Naive thymus-derived CD4-positive, alpha-beta T cell (primary cell): Measurements from ENCODE around the gene BCL11B. TPM values are rescaled to one million over a fixed set of nuclear protein-coding genes. Genes with fewer than 3 reads are reported as not detected.

Experiments
- ATAC-seq: fragments of 150-1000 bp; cut with Tn5 transposase; 2 replicates; pipeline ENCODE4 v1.10.0; 2021; ENCODE audit warnings: mild to moderate bottlenecking, moderate library complexity
- CTCF ChIA-PET: fragments of 350-600 bp; sonication (Branson Sonifier 250); formaldehyde crosslinking; loops from one replicate; lab custom pipeline; 2021; ENCODE audit warnings: antibody characterized with exemption; lab: Charles Lee
- POLR2A ChIA-PET: fragments of 350-600 bp; sonication (Branson Sonifier 250); formaldehyde crosslinking; loops from one replicate; lab custom pipeline; 2021; ENCODE audit warnings: antibody characterized with exemption, inconsistent platforms; lab: Charles Lee
- DNase-seq, 9 donors: peaks; one replicate each; pipeline versions ENCODE4 v3.0.0 to v3.0.0-alpha.2; 2020 to 2022; ENCODE audit warnings: mixed read lengths in 1 of 9
- H3K27ac ChIP-seq: one replicate; pipeline ENCODE4 v1.7.0; 2013; ENCODE audit warnings: mild to moderate bottlenecking, low read depth, low read length, moderate library complexity
- H3K27me3 ChIP-seq, 2 donors: one replicate each; pipeline ENCODE4 v1.7.0; 2013; ENCODE audit warnings: low read length in 2 of 2, mild to moderate bottlenecking in 2 of 2, moderate library complexity in 2 of 2; ENCODE audit not compliant: control insufficient read depth in 2 of 2, insufficient read depth in 2 of 2
- H3K36me3 ChIP-seq, 3 experiments: 1 replicate in 2 of 3; 2 replicates in 1 of 3; pipeline ENCODE4 v1.7.0; 2013; ENCODE audit warnings: low read length in 3 of 3, mild to moderate bottlenecking in 3 of 3, moderate library complexity in 1 of 3; ENCODE audit not compliant: insufficient read depth in 3 of 3, control insufficient read depth in 2 of 3
- H3K4me1 ChIP-seq, 2 donors: one replicate each; pipeline ENCODE4 v1.7.0; 2013; ENCODE audit warnings: low read length in 2 of 2, mild to moderate bottlenecking in 2 of 2, moderate library complexity in 1 of 2; ENCODE audit not compliant: control insufficient read depth in 2 of 2, insufficient read depth in 2 of 2
- H3K4me3 ChIP-seq: 2 replicates; pipeline ENCODE4 v1.7.0; 2013; ENCODE audit warnings: mild to moderate bottlenecking, low read length
- H3K9me3 ChIP-seq, 3 experiments: 1 replicate in 2 of 3; 2 replicates in 1 of 3; pipeline ENCODE4 v1.7.0; 2013; ENCODE audit warnings: low read length in 3 of 3; ENCODE audit not compliant: control insufficient read depth in 2 of 3
- H3K27ac Mint-ChIP-seq, 9 donors: one replicate each; pipeline ENCODE4 v1.8.0; 2020 to 2022; ENCODE audit warnings: mixed read lengths in 9 of 9, mild to moderate bottlenecking in 8 of 9, moderate library complexity in 5 of 9, inconsistent platforms in 2 of 9
- H3K27me3 Mint-ChIP-seq, 5 donors: one replicate each; pipeline ENCODE4 v1.8.0; 2021 to 2022; ENCODE audit warnings: mixed read lengths in 5 of 5, mild to moderate bottlenecking in 1 of 5
- H3K36me3 Mint-ChIP-seq, 5 donors: one replicate each; pipeline ENCODE4 v1.8.0; 2020 to 2022; ENCODE audit warnings: mixed read lengths in 5 of 5, mild to moderate bottlenecking in 3 of 5, inconsistent platforms in 1 of 5
- H3K4me1 Mint-ChIP-seq, 7 donors: one replicate each; pipeline ENCODE4 v1.8.0; 2020 to 2022; ENCODE audit warnings: mixed read lengths in 7 of 7, mild to moderate bottlenecking in 3 of 7, inconsistent platforms in 1 of 7
- H3K4me3 Mint-ChIP-seq, 10 donors: one replicate each; pipeline ENCODE4 v1.8.0; 2020 to 2022; ENCODE audit warnings: mild to moderate bottlenecking in 10 of 10, mixed read lengths in 10 of 10, moderate library complexity in 6 of 10, inconsistent platforms in 2 of 10
- H3K9me3 Mint-ChIP-seq, 11 donors: one replicate each; pipeline ENCODE4 v1.8.0; 2020 to 2022; ENCODE audit warnings: mixed read lengths in 11 of 11, mild to moderate bottlenecking in 4 of 11, inconsistent platforms in 1 of 11, moderate library complexity in 1 of 11
- intact Hi-C, 2 donors: fragments of 100-400 bp; cut with micrococcal nuclease; formaldehyde crosslinking; loops; one replicate each; pipeline ENCODE4 v1.15.1; 2023
- polyA plus RNA-seq, 2 donors: library from polyadenylated mRNA; unstranded; fragments of 300-500 nt; fragmentation: Illumina TruSeq; gene quantifications; one replicate each; pipeline ENCODE4 v1.2.3, GENCODE V29; 2021
- total RNA-seq, 6 experiments: library from RNA in 5 of 6; stranded (reverse) in 5 of 6; gene quantifications; 1 replicate in 5 of 6; 2 replicates in 1 of 6; pipeline ENCODE4 v1.2.3 and lab custom pipeline; 2021 to 2026

Gene BCL11B
- total and polyA plus RNA-seq, 7 experiments from 2014 or later = 10.9 to 269 (median 145) TPM

DNA sequence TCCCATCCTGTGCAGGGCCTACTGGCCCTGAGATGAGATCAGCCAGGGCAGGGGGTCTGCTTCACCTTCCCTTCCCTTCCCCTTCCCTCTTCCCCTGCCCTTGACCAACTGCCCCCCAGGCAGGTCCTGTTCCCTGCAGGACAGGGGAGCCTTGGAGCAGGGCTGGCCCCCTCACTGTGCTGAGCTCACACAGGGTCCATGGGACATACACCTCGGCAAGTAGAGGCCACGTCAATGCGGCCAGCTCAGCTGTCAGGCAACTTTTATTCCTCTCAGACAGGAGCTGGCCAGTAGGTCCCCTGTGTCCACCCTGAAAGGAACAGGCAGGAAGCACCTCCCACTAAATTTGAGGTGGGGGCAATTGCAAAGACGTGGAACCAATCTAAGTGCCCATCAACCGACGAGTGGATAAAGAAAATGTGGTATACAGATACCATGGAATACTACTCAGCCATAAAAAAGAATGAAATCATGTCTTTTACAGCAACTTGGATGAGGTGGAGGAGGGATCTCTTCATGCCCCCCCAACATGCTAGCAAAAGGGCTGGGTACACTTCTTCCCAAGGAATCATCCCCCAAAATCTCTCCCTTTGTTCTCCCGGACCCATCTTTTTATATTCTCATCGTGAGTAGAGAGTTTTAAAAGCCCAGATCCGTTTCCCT is 148.7 kb downstream of the BCL11B start:
- DNase-seq (no peak), ATAC-seq (no peak)
- Mint-ChIP-seq H3K36me3 (peaks cover 0 to 9% (median 0%) of the 10 kb centered on the region in 5 donors), H3K9me3 (no peaks in the 10 kb centered on the region), H3K4me1 (peaks cover 3 to 25% (median 21%) of the 10 kb centered on the region in 7 donors), H3K27ac (peak overlapping the region in 1 of 9 donors; percentile 33), H3K4me3 (no peak overlapping the region), H3K27me3 (peaks cover 0 to 16% (median 4%) of the 10 kb centered on the region in 5 donors)
- H3K9me3 ChIP-seq = no peaks in the 10 kb centered on the region
- no peaks in the 10 kb centered on the region for H3K36me3 ChIP-seq
- intact Hi-C loops = no loop called here
- ChIA-PET CTCF (no interaction called here), POLR2A (no interaction called here)
- no peak overlapping the region for H3K4me3 ChIP-seq
- H3K27me3 ChIP-seq = no peaks in the 10 kb centered on the region
- H3K27ac ChIP-seq = no peak overlapping the region
- peaks cover 0 to 6% of the 10 kb centered on the region in 2 donors for H3K4me1 ChIP-seq

DNA sequence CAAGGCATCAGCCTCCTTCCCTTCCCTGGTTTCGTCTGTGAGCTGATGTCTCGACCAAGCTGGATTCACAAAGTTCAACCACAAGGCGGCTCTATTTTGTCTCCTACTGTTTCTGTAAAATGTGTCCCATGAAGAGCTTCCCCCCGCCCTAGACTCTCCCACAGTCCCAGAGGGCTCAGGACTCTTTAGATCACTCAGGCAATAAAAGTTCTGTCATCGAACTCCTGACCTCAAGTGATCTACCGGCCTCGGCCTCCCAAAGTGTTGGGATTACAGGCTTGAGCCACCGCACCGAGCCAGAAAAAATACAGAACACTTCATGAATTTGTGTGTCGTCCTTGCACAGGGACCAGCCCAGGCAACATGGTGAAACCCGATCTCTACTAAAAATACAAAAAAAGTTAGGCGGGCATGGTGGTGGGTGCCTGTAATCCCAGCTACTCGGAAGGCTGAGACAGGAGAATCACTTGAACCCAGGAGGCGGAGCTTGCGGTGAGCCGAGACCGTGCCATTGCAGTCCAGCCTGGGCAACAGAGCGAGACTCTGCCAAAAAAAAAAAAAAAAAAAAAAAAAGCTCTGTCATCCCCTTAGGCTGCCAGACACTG is 149.4 kb downstream of the BCL11B start:
- Mint-ChIP-seq H3K9me3 (no peaks in the 10 kb centered on the region), H3K36me3 (peaks cover 0 to 9% (median 0%) of the 10 kb centered on the region in 5 donors), H3K4me1 (peaks cover 6 to 27% (median 24%) of the 10 kb centered on the region in 7 donors), H3K27ac (no peak overlapping the region), H3K4me3 (no peak overlapping the region), H3K27me3 (peaks cover 0 to 23% (median 4%) of the 10 kb centered on the region in 5 donors)
- peaks cover 0 to 8% of the 10 kb centered on the region in 2 donors for H3K4me1 ChIP-seq
- ATAC-seq = no peak
- H3K27ac ChIP-seq = no peak overlapping the region
- DNase-seq = no peak
- ChIA-PET CTCF (no interaction called here), POLR2A (no interaction called here)
- no peaks in the 10 kb centered on the region for H3K27me3 ChIP-seq
- intact Hi-C loops = no loop called here
- H3K36me3 ChIP-seq = no peaks in the 10 kb centered on the region
- no peak overlapping the region for H3K4me3 ChIP-seq
- no peaks in the 10 kb centered on the region for H3K9me3 ChIP-seq

DNA sequence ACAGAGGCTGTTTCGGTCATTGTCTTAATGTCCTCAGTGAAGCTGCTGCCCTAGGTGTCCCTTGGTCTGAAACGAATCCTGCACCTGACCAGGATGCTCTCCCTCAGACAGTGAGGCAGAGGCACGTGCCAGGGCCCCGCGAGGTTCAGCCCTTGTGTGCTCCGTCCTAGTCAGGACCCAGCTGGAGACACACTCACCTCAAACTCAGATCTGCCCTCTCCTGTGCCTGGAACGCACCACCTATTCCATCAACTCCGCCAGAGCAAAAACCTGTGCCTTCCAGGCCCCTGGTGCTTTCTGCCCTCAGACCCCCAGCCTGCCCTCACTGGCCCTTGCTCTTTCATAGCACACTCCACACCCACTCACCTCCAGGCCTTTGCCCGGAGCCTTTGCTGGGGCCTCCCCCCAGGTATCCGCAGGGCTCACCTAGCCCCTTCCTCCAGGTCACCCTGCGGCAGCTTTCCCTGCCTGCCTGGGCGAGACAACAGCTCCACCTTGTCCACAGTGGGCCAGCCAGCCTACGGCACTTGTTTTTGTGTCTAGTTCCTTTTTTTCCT is 150.6 kb downstream of the BCL11B start:
- peaks cover 0 to 35% (median 4%) of the 10 kb centered on the region in 5 donors for H3K27me3 Mint-ChIP-seq
- ATAC-seq (no peak), DNase-seq (no peak)
- ChIA-PET POLR2A (no interaction called here), CTCF (no interaction called here)
- no peak overlapping the region for H3K27ac ChIP-seq
- no peaks in the 10 kb centered on the region for H3K36me3 ChIP-seq
- H3K4me3 Mint-ChIP-seq = no peak overlapping the region
- H3K4me3 ChIP-seq = no peak overlapping the region
- H3K9me3 ChIP-seq = no peaks in the 10 kb centered on the region
- H3K36me3 Mint-ChIP-seq = peaks cover 0 to 9% (median 0%) of the 10 kb centered on the region in 5 donors
- H3K9me3 Mint-ChIP-seq = peaks cover 0 to 2% (median 0%) of the 10 kb centered on the region in 11 donors
- peaks cover 0 to 8% of the 10 kb centered on the region in 2 donors for H3K4me1 ChIP-seq
- H3K27me3 ChIP-seq = no peaks in the 10 kb centered on the region
- H3K27ac Mint-ChIP-seq = no peak overlapping the region
- intact Hi-C loops = no loop called here
- peaks cover 6 to 33% (median 29%) of the 10 kb centered on the region in 7 donors for H3K4me1 Mint-ChIP-seq

DNA sequence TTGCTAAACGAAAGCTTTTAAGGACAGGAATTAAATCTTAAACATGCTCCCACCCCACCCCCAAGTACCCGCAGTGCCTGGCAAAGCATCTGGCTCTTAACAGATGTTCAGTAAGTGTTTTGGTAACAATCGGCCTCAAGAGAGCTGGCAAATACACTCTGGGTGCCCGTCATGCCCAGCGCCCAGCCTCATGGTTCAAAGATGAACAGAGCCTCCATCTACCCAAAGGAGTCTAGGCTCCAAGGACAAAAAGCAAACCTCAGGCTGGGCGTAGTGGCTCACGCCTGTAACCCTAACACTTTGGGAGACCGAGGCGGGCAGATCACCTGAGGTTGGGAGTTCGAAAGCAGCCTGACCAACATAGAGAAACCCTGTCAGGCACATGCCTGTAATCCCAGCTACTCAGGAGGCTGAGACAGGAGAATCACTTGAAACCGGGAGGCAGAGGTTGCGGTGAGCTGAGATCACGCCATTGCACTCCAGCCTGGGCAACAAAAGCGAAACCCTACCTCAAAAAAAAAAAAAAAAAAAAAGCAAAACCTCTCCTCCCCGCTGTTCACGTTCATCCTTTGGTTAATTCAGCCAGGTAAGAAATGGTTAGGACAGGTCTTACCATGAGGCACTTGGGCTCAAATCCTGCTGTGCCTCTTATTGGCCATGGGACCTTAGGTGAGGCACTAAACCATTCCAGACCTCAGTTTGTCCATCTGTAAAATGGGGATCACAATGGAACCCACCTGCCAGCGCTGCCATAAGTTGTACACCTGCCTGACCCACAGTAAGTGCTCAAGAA is 151.3 kb downstream of the BCL11B start:
- ChIA-PET POLR2A (no interaction called here), CTCF (no interaction called here)
- Histone ChIP-seq H3K27me3 (no peaks in the 10 kb centered on the region), H3K9me3 (no peaks in the 10 kb centered on the region), H3K4me1 (peaks cover 0 to 8% of the 10 kb centered on the region in 2 donors), H3K27ac (no peak overlapping the region), H3K36me3 (no peaks in the 10 kb centered on the region), H3K4me3 (no peak overlapping the region)
- peaks cover 0 to 9% (median 2%) of the 10 kb centered on the region in 5 donors for H3K36me3 Mint-ChIP-seq
- H3K27me3 Mint-ChIP-seq = peaks cover 0 to 42% (median 4%) of the 10 kb centered on the region in 5 donors
- no peak for DNase-seq
- H3K9me3 Mint-ChIP-seq = peaks cover 0 to 3% (median 0%) of the 10 kb centered on the region in 11 donors
- intact Hi-C loops = no loop called here
- peaks cover 6 to 33% (median 28%) of the 10 kb centered on the region in 7 donors for H3K4me1 Mint-ChIP-seq
- no peak for ATAC-seq
- no peak overlapping the region for H3K27ac Mint-ChIP-seq
- no peak overlapping the region for H3K4me3 Mint-ChIP-seq

DNA sequence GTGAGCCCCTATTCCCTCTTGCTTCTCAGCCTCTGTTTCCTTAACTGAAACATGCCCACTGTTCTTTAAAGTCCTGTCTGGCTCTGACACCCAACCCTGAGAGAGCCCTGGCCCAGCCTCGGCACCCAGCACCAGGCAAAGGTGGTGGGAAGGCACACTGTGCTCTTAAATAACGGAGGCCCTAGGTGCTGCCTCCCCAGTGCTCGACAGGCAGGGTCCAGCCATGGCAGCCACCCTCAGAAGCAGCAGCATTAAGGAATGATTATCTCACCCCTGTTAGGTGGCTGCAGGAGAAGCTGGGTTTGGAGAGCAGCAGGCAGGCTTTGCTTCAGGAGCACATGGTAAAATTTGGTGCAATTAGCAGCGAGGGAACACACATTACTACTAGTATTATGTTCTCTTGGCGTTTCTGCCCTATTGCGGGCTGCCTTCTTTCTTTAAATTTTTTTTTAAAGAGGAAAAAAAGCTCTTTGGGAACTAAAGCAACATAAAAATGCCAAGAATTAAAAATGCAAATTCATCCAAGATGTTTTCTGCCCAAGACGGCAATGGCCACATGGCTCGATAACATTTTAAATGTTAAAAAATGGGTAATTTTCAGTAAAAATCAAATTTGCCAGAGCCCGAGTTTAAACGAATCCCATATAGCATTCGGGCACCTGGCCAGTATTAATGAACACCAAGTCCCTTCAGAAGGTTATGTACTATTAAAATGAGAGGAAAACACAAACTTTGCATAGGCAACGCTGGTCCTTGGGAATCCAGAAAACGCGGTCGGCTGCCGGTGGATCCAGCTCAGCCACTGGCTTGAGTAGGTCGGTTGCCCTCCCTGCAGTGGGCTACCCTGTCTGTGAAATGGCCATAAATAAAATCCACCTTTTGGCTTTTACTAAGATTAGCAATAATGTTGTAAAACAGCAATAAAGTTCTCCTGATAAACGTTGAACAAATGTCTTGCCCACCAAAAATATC is 152.2 kb downstream of the BCL11B start:
- Histone ChIP-seq H3K9me3 (no peaks in the 10 kb centered on the region), H3K4me1 (peaks cover 0 to 8% of the 10 kb centered on the region in 2 donors), H3K27me3 (no peaks in the 10 kb centered on the region), H3K4me3 (no peak overlapping the region), H3K36me3 (no peaks in the 10 kb centered on the region), H3K27ac (no peak overlapping the region)
- Mint-ChIP-seq H3K4me3 (peak overlapping the region in 5 of 10 donors; percentile 7 to 75 (median 34)), H3K27me3 (peaks cover 0 to 49% (median 4%) of the 10 kb centered on the region in 5 donors), H3K27ac (no peak overlapping the region), H3K4me1 (peaks cover 4 to 27% (median 23%) of the 10 kb centered on the region in 7 donors), H3K36me3 (peaks cover 0 to 11% (median 4%) of the 10 kb centered on the region in 5 donors), H3K9me3 (peaks cover 0 to 11% (median 2%) of the 10 kb centered on the region in 11 donors)
- no peak for DNase-seq
- ChIA-PET CTCF (no interaction called here), POLR2A (no interaction called here)
- intact Hi-C loops = no loop called here
- no peak for ATAC-seq
